NCI-H2196 treated with DMSO at 0.1 percent for 48 hours (cell line): ENCODE results near the gene ME3.
"Not testable (repeated sequence)": the region's sequence is repeated elsewhere in the genome, so short reads cannot be mapped to it uniquely, and the experiment has no call there.

Experiments used
- DNase-seq: peaks from one replicate; lab custom pipeline; 2025; ENCODE audit not compliant: unreplicated experiment; lab: John Stamatoyannopoulos, UW

The ME3 gene

GRCh38 chr11:86443415-86443814 is 229.0 kb downstream of the ME3 start:
- no peak for DNase-seq

DNA sequence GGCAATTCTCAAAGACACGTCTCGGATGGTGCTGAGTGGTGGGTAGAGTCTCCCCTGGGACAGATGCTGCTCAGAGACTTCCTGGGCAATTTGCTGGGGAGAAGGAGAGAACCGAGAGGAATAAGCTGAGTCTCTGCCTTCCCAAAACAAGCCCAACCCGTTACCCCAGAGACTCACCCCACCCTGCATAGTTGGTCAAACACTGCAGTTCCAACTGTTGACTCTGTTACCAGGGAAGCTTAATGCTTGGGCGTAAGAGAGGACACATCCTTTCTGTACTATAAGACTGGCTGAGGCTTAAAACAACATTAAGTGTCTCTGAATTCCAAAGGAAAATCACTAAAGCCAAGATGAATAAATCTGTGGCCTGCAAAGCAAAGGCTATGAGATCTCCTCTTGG is 229.6 kb downstream of the ME3 start:
- no peak for DNase-seq

DNA sequence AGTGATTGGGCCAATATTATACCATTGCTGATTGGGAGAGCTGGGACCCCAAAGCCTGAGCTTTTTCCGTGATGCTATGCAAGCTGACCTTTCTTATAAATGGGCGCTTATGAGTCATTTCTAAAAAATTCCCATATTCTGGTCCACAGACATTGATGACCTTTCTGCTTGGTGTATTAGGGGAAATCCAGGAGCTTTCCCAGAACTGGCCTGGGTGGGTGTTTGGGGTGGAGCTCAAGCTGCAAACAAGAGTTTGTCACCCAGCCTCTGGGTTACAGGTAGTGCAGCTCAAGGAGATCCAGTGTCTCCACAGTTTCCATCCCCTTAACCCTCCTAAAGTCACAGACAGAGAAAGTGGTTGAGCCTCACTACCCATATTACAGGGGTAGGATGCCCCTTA is 230.0 kb downstream of the ME3 start:
- no peak for DNase-seq

GRCh38 chr11:86440843-86441242 is 231.6 kb downstream of the ME3 start:
- DNase-seq = no peak

- no peak for DNase-seq
Measured at GRCh38 chr11:86440305-86440716, 232.1 kb downstream of the ME3 start.

DNA sequence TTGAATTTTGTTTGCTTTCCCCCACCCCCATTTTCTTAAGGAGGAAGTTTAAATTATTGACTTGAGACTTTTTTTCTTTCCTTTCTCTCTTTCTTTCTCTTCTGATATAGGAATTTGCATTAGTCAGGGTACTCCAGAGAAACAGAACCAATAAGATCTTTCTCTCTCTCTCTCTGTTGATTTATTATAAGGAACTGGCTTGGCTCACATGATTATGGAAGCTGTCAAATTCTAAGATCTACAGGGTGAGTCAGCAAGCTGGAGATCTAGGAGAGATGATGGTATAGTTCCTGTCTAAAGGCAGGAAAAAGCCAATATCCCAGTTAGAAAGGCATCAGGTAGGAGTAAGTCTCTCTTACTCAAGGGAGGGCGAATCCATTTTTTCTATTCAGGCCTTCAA is 233.7 kb downstream of the ME3 start:
- DNase-seq = no peak

DNA sequence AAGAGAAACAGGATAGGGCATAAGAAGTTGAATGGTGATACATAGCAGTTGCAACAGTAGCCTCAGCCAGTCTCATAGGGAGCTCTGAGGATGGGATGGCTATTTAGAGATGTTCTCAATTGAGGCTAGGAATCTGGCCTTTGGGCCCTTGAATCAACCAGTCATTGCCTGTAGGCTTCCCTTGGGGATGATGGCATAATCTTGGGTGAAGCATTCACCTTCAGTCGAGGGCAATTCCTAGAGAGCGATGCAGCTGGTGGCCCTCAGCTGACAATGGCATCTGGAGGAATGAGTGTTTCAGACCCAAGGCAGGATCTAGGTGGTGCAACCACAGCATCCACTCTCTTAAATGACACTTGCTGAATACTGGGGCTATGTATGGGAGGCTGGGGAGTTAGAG is 236.7 kb downstream of the ME3 start:
- DNase-seq = no peak

DNA sequence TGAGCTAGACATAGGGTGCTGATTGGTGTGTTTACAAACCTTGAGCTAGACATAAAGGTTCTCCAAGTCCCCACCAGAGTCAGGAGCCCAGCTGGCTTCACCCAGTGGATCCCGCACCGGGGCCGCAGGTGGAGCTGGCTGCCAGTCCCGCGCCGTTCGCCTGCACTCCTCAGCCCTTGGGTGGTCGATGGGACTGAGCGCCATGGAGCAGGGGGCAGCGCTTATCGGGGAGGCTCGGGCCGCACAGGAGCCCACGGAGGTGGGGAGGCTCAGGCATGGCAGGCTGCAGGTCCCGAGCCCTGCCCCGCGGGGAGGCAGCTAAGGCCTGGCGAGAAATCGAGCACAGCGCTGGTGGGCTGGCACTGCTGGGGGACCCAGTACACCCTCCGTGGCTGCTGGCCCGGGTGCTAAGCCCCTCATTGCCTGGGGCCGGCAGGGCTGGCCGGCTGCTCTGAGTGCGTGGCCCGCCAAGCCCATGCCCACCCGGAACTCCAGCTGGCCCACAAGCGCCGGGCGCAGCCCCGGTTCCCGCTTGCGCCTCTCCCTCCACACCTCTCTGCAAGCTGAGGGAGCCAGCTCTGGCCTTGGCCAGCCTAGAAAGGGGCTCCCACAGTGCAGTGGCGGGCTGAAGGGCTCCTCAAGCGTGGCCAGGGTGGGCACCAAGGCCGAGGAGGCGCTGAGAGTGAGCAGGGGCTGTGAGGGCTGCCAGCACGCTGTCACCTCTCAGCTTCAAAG is 238.9 kb downstream of the ME3 start:
- not testable (repeated sequence) for DNase-seq

DNA sequence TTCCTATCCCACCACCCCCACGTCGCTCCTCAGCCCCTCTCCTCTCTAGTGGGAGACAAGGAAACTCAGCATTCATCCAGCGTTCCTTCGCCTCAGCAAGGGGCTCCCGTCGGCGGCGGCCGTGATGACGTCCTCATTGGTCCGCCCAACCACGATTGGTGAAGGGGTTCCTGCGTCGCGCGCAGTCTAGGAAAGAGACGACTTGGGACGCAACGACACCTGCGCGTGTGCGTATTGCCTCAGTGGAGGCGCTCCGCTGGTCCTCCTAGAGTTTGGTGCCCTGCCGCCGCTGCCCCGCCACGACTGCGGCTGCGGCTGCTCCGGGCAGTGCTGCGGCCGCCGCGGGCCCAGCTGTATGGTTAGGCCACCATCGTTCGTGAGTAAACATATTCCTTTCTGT is 241.2 kb downstream of the ME3 start:
- no peak for DNase-seq

- DNase-seq = no peak
Measured at GRCh38 chr11:86427441-86427840, 245.0 kb downstream of the ME3 start.

DNA sequence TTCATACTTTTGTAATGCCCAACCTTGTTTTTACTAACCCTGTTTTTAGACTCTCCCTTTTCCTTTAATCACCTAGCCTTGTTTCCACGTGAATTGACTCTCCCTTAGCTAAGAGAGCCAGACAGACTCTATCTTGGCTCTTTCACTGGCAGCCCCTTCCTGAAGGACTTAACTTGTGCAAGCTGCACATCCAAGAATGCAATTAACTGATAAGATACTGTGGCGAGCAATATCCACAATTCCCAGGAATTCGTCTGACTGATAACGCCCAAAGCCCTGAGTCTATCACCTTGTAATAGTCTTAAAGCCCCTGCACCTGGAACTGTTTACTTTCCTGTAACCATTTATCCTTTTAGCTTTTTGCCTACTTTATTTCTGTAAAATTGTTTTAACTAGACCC is 248.9 kb downstream of the ME3 start:
- not testable (repeated sequence) for DNase-seq

DNA sequence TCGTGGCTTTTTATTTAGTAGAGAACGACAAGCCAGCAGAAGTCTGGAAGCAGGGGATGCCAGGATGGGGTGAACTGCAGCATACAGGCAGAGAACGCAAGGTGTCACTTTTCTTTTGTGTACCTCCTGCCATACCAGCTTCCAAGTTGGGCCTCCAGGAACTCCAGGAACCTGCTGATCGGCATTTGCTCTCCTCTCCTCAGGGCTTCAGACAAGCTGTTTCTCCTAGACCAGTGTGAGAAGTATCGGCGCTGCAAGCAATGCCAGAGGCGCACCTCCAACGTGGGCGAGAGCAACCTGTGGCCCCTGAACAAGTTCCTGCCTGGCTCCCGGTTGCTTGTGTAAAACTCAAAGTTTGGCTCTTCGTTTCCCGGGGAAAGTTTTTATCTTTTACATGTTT is 250.0 kb downstream of the ME3 start:
- no peak for DNase-seq

GRCh38 chr11:86421946-86422345 is 250.5 kb downstream of the ME3 start:
- no peak for DNase-seq

GRCh38 chr11:86418917-86419316 is 253.5 kb downstream of the ME3 start:
- DNase-seq = no peak

GRCh38 chr11:86418513-86418912 is 253.9 kb downstream of the ME3 start:
- no peak for DNase-seq

DNA sequence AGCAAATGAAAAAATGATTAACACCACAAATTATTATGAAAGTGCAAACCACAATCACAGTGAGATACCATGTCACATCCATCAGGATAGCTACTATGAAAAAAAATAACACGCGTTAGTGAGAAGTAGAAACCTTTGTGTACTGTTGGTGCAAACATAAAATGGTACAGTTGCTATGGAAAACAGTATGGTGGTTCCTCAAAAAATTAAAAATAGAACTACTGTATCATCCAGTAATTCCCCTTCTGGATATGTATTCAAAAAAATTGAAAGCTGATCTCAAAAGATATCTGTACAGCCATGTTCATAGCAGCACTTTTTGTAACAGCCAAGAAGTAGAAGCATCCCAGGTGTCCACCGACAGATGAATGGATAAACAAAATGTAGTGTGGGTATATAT is 254.3 kb downstream of the ME3 start:
- DNase-seq = no peak

- DNase-seq = not testable (repeated sequence)
Measured at GRCh38 chr11:86416951-86417350, 255.5 kb downstream of the ME3 start.

- DNase-seq = no peak
Measured at GRCh38 chr11:86416494-86416893, 255.9 kb downstream of the ME3 start.

DNA sequence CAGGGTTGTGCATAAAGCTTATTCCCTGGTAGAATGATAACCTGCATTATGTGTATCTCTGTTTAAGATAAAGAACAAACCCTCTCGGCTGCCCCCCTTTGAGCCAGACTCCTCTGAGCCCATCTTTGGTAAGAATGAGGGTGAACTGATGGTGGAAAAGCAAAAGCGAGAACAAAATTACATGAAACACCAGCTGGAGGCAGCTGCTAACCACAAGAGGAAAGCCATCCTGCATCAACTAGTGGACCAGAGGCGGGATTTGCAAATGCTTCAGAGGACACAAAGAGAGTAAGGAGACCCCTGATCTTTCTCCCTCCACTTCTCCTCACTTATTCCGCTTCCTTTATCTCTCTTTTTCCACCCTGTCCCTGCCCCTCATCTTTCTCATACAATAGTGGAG is 257.4 kb downstream of the ME3 start:
- no peak for DNase-seq

- DNase-seq = no peak
Measured at GRCh38 chr11:86414032-86414431, 258.4 kb downstream of the ME3 start.

GRCh38 chr11:86408845-86409244 is 263.6 kb downstream of the ME3 start:
- no peak for DNase-seq

DNA sequence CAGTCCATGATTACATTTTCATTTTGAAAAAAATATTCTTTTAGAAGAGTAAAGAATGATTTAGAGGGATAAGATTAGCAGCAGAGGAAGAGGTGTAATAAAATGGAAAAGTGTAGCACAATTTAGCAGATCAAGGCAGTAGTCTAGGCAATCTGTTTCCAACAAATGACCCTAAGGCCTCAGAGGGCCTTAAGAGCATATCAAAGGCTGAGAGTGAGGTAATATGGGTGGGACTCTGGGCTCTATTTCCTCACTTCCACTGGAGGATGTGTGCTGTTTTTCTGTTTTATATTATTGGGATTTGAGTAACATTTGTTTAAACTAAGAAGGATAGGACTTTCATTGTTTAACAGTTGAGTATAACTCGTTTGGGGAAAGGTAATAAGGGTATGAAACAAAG is 269.0 kb downstream of the ME3 start:
- DNase-seq = no peak

DNA sequence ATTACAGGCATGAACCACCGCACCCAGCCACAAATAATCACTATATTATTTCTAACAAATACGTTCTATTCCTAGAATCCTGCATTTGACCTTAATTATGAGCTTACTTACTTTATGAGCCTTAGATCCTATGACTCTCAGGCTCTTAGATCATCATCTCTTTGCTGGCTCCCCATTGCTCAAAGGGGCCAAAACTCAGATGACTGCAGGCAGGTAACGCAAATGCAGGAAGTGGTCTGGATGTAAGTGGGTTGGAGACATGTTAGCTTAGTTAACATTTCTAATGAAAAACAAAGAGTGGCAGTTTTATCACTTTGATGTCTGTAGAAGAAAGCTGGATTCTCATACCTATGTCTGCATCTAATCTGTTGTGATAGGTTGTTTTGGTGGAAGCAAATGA is 274.3 kb downstream of the ME3 start:
- no peak for DNase-seq
